WTC11 (cell line): ENCODE data around the gene MAPT. TPM values are rescaled to one million over a fixed set of nuclear protein-coding genes. Genes with fewer than 3 reads are reported as not detected.
A peak's percentile ranks its signal among the peaks of the same experiment; 100 is the strongest.

Experiments
- ATAC-seq: fragments of 200-7000 bp; cut with Tn5 transposase; 2 replicates; pipeline ENCODE4 v1.10.0; 2021; ENCODE audit warnings: mild to moderate bottlenecking, moderate library complexity
- CTCF ChIA-PET: fragments of 300-600 bp; sonication (Branson Sonifier 250); formaldehyde crosslinking; loops from one replicate; lab custom pipeline; 2021; ENCODE audit warnings: antibody characterized with exemption; lab: Charles Lee
- POLR2A ChIA-PET: fragments of 350-600 bp; sonication (Branson Sonifier 250); formaldehyde crosslinking; loops from one replicate; lab custom pipeline; 2021; ENCODE audit warnings: antibody characterized with exemption; lab: Charles Lee
- DNase-seq: peaks from one replicate; pipeline ENCODE4 v3.0.0; 2021; ENCODE audit warnings: low spot score
- H3K27ac Mint-ChIP-seq: 2 replicates; pipeline ENCODE4 v1.8.0; 2021; ENCODE audit warnings: mixed read lengths
- H3K27me3 Mint-ChIP-seq: 2 replicates; pipeline ENCODE4 v1.8.0; 2021; ENCODE audit warnings: low read depth, mild to moderate bottlenecking, moderate library complexity, mixed read lengths
- H3K36me3 Mint-ChIP-seq: 2 replicates; pipeline ENCODE4 v1.8.0; 2021; ENCODE audit warnings: mixed read lengths
- H3K4me1 Mint-ChIP-seq: 2 replicates; pipeline ENCODE4 v1.8.0; 2022; ENCODE audit warnings: mixed read lengths
- H3K4me3 Mint-ChIP-seq: 2 replicates; pipeline ENCODE4 v1.8.0; 2021; ENCODE audit warnings: mild to moderate bottlenecking, moderate library complexity, mixed read lengths
- H3K9me3 Mint-ChIP-seq: 2 replicates; pipeline ENCODE4 v1.8.0; 2021; ENCODE audit warnings: mixed read lengths
- ARID4B ChIP-seq: sonication (generic); formaldehyde crosslinking; IDR thresholded peaks from 2 replicates; pipeline ENCODE4 v1.8.0; 2023; ENCODE audit warnings: missing genetic modification reagents, mild to moderate bottlenecking, borderline replicate concordance
- ATF1 ChIP-seq: sonication (generic); formaldehyde crosslinking; IDR thresholded peaks from 2 replicates; pipeline ENCODE4 v1.8.1; 2023; ENCODE audit warnings: mild to moderate bottlenecking, moderate library complexity, missing genetic modification reagents
- ATF2 ChIP-seq: sonication (generic); formaldehyde crosslinking; IDR thresholded peaks from 2 replicates; pipeline ENCODE4 v1.8.1; 2022; ENCODE audit warnings: low read depth, missing genetic modification reagents, borderline replicate concordance
- ATF3 ChIP-seq: sonication (generic); formaldehyde crosslinking; conservative IDR thresholded peaks from 2 replicates; pipeline ENCODE4 v1.8.1; 2022; ENCODE audit warnings: mild to moderate bottlenecking, missing genetic modification reagents
- ETV6 ChIP-seq: sonication (generic); formaldehyde crosslinking; IDR thresholded peaks from 2 replicates; pipeline ENCODE4 v1.8.1; 2022; ENCODE audit warnings: mild to moderate bottlenecking, missing genetic modification reagents
- FOXK1 ChIP-seq: sonication (generic); formaldehyde crosslinking; IDR thresholded peaks from 2 replicates; pipeline ENCODE4 v1.8.0; 2022; ENCODE audit warnings: mild to moderate bottlenecking, moderate library complexity, missing genetic modification reagents
- GABPB1 ChIP-seq: sonication (generic); formaldehyde crosslinking; IDR thresholded peaks from 2 replicates; pipeline ENCODE4 v1.8.1; 2023; ENCODE audit warnings: mild to moderate bottlenecking, missing genetic modification reagents
- GTF2I ChIP-seq: fragments of 250-450 bp; sonication (Bioruptor Pico); conservative IDR thresholded peaks from 2 replicates; pipeline ENCODE4 v1.4.0; 2021; ENCODE audit warnings: mild to moderate bottlenecking
- JAZF1 ChIP-seq: fragments of 250-450 bp; sonication (Bioruptor Pico); IDR thresholded peaks from 2 replicates; pipeline ENCODE4 v1.9.0; 2021; ENCODE audit warnings: moderate library complexity, mild to moderate bottlenecking, inconsistent platforms
- NR3C1 ChIP-seq: sonication (generic); formaldehyde crosslinking; conservative IDR thresholded peaks from 2 replicates; pipeline ENCODE4 v1.8.1; 2023; ENCODE audit warnings: low read depth, mild to moderate bottlenecking, missing genetic modification reagents
- RELA ChIP-seq: sonication (generic); formaldehyde crosslinking; IDR thresholded peaks from 2 replicates; pipeline ENCODE4 v1.8.1; 2022; ENCODE audit warnings: missing genetic modification reagents, mild to moderate bottlenecking, borderline replicate concordance
- TCF7 ChIP-seq: sonication (generic); formaldehyde crosslinking; IDR thresholded peaks from 2 replicates; pipeline ENCODE4 v1.8.0; 2022; ENCODE audit warnings: mild to moderate bottlenecking, low read depth, missing genetic modification reagents, moderate library complexity
- ZNF121 ChIP-seq: sonication (generic); formaldehyde crosslinking; IDR thresholded peaks from 2 replicates; pipeline ENCODE4 v1.8.0; 2023; ENCODE audit warnings: missing genetic modification reagents
- ZNF263 ChIP-seq: sonication (generic); formaldehyde crosslinking; IDR thresholded peaks from 2 replicates; pipeline ENCODE4 v1.8.1; 2022; ENCODE audit warnings: low read depth, mild to moderate bottlenecking, moderate library complexity, missing genetic modification reagents
- ZNF416 ChIP-seq: fragments of 250-450 bp; sonication (Bioruptor Pico); IDR thresholded peaks from 2 replicates; pipeline ENCODE4 v1.9.0; 2021; ENCODE audit warnings: mild to moderate bottlenecking, inconsistent platforms
- ZNF512 ChIP-seq: sonication (generic); formaldehyde crosslinking; IDR thresholded peaks from 2 replicates; pipeline ENCODE4 v1.8.1; 2022; ENCODE audit warnings: missing genetic modification reagents, borderline replicate concordance
- total RNA-seq: library from RNA; stranded (reverse); gene quantifications from 3 replicates; pipeline ENCODE4 v1.2.3, GENCODE V29; 2021
- TF ChIP-seq, protein P1 (sequence below): sonication (generic); formaldehyde crosslinking; IDR thresholded peaks from 2 replicates; pipeline ENCODE4 v1.8.0; 2022; ENCODE audit warnings: missing genetic modification reagents
- TF ChIP-seq, protein P2 (sequence below): sonication (generic); formaldehyde crosslinking; IDR thresholded peaks from 2 replicates; pipeline ENCODE4 v1.8.1; 2022; ENCODE audit warnings: mild to moderate bottlenecking, moderate library complexity, missing genetic modification reagents

Gene MAPT
- total RNA-seq, 1 experiment from 2014 or later: 2.2 TPM

DNA sequence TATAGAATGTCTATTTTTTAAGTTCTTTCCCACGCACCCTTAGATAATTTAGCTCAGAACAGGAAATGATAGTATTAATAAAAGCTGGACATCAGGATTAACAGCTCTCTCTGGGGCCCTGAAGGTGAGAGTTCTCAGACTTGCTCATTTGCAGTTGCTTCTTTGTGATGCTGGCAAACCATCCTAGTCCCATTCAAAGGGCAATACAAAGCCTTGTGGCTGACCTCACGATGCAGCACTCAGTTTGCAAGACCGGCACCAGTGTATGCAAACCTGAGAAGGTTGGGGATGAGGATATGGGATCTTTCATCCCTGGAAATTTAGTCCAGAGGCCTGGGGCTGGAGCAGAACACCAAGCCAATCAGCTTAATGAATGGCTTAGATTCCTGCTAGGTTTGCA is 134.0 kb downstream of the MAPT start (continued):
- TF ChIP-seq ZNF512 (CRISPR knock-in tag) (no peak), TCF7 (no peak), ATF1 (CRISPR knock-in tag) (no peak), ZNF416 (no peak), GTF2I (CRISPR knock-in tag) (no peak), ATF3 (CRISPR knock-in tag) (no peak)

DNA sequence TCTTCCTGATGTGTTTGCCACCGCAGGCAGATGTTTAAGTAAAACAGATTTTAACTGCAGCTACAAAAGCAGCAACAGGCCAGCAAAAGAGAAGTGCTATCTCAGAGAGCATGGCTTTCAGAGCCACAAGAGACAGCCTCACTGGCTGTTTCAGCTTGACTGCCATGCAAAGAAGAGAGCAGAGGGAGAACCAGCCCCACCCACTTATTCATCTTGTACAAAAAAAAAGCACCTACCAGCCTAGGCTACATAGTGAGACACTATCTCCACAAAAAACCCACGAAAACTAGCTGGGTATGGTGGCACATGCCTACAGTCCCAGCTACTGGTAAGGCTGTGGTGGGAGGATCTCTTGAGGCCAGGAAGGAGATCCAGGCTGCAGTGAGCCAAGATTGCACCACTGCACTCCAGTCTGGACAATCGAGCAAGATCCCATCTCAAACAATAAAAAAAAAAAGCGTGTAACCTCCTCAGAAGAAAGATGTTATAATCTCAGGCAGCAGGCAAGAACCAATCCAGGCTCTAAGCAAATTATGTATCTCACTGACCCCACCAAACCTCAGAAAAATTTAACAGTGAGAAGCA is 134.7 kb downstream of the MAPT start:
- Mint-ChIP-seq H3K4me1 (peaks cover 28% of the 10 kb centered on the region), H3K9me3 (no peaks in the 10 kb centered on the region), H3K4me3 (no peak overlapping the region), H3K36me3 (peaks cover 47% of the 10 kb centered on the region), H3K27me3 (no peaks in the 10 kb centered on the region), H3K27ac (peak overlapping the region; percentile 67)
- POLR2A ChIA-PET: no interaction called here
- DNase-seq (no peak), ATAC-seq (no peak)
- CTCF ChIA-PET: interaction anchor here (2.0 to 2.3 kb wide), 2 partner anchors 15 to 16 kb away, joined by 8 to 9 read pairs; no protein-coding TSS in a partner anchor
- TF ChIP-seq FOXK1 (CRISPR knock-in tag) (no peak), ZNF263 (CRISPR knock-in tag) (no peak), ETV6 (CRISPR knock-in tag) (no peak), ZNF121 (CRISPR knock-in tag) (peak; percentile 73; the same call in 1 of the 2 replicates), JAZF1 (no peak)

DNA sequence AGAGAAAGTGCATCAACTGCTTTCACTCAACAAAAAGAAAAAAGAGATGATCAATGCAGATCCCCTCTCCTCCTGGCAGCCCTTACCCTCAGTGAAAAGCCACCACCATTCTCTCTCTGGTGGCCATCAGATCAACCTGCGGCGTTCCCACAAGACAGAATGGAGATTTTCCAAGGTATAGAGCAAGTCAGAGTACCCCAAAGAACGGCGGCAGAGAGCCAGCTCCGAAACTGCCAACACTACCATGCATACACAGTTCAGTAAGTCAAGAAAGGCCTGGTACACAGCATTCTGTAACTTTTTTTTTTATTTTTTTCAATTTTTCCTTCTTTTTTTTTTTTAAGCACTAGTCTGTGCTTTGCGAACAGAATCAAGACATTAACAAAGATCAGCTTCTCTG is 135.3 kb downstream of the MAPT start:
- Mint-ChIP-seq H3K9me3 (no peaks in the 10 kb centered on the region), H3K27ac (peak overlapping the region; percentile 67; the same call in 1 of the 2 replicates), H3K36me3 (peaks cover 51% of the 10 kb centered on the region), H3K4me1 (peaks cover 28% of the 10 kb centered on the region), H3K4me3 (no peak overlapping the region), H3K27me3 (no peaks in the 10 kb centered on the region)
- DNase-seq (no peak), ATAC-seq (no peak)
- ChIA-PET CTCF (interaction anchor here (0.6 to 2.3 kb wide), 2 partner anchors 15 to 163 kb away, joined by 3 to 8 read pairs; partner anchors contain the start of gene KANSL1), POLR2A (no interaction called here)
- no peak for TF ChIP-seq ARID4B
- TF ChIP-seq NR3C1 (CRISPR knock-in tag): no peak
- TF ChIP-seq RELA: no peak
- TF ChIP-seq, protein P1, sequence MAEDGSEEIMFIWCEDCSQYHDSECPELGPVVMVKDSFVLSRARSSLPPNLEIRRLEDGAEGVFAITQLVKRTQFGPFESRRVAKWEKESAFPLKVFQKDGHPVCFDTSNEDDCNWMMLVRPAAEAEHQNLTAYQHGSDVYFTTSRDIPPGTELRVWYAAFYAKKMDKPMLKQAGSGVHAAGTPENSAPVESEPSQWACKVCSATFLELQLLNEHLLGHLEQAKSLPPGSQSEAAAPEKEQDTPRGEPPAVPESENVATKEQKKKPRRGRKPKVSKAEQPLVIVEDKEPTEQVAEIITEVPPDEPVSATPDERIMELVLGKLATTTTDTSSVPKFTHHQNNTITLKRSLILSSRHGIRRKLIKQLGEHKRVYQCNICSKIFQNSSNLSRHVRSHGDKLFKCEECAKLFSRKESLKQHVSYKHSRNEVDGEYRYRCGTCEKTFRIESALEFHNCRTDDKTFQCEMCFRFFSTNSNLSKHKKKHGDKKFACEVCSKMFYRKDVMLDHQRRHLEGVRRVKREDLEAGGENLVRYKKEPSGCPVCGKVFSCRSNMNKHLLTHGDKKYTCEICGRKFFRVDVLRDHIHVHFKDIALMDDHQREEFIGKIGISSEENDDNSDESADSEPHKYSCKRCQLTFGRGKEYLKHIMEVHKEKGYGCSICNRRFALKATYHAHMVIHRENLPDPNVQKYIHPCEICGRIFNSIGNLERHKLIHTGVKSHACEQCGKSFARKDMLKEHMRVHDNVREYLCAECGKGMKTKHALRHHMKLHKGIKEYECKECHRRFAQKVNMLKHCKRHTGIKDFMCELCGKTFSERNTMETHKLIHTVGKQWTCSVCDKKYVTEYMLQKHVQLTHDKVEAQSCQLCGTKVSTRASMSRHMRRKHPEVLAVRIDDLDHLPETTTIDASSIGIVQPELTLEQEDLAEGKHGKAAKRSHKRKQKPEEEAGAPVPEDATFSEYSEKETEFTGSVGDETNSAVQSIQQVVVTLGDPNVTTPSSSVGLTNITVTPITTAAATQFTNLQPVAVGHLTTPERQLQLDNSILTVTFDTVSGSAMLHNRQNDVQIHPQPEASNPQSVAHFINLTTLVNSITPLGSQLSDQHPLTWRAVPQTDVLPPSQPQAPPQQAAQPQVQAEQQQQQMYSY (CRISPR knock-in tag): no peak
- no peak for TF ChIP-seq ATF2 (CRISPR knock-in tag)
- TF ChIP-seq, protein P2, sequence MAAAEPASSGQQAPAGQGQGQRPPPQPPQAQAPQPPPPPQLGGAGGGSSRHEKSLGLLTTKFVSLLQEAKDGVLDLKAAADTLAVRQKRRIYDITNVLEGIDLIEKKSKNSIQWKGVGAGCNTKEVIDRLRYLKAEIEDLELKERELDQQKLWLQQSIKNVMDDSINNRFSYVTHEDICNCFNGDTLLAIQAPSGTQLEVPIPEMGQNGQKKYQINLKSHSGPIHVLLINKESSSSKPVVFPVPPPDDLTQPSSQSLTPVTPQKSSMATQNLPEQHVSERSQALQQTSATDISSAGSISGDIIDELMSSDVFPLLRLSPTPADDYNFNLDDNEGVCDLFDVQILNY (CRISPR knock-in tag): no peak
- no peak for TF ChIP-seq GABPB1 (CRISPR knock-in tag)
